Stimulated activated CD8-positive, alpha-beta memory T cell treated with anti-CD3 and anti-CD28 coated beads, Interleukin-7, amount 100 ng/mL, for 4 hours (primary cell): ENCODE results near the gene TRIP12.
"Not testable (repeated sequence)": the region's sequence is repeated elsewhere in the genome, so short reads cannot be mapped to it uniquely, and the experiment has no call there.

ENCODE experiments used
- DNase-seq, 2 donors: peaks; one replicate each; pipeline ENCODE4 v3.0.0-alpha.2; 2020; ENCODE audit warnings: low read depth in 2 of 2

TRIP12 gene

DNA sequence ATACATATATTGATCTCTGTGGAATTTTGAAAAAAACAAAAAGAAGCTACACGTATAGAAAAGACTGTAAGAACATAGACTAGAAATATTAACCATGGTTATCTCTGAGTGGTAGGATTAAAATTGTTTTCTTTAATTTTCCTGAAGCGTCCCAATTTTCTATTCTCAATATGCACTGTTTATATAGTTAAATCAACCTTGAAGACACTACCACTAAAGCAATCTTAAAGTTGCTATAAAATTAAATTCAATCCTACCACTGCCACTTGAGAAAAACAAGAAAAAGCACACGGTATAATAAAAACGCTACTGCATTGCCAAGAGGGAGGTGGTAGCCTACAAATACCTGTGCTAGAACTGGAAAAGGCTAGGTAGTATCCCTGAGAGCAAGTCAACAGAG lies 47.2 kb downstream of the TRIP12 start:
- DNase-seq: no peak

DNA sequence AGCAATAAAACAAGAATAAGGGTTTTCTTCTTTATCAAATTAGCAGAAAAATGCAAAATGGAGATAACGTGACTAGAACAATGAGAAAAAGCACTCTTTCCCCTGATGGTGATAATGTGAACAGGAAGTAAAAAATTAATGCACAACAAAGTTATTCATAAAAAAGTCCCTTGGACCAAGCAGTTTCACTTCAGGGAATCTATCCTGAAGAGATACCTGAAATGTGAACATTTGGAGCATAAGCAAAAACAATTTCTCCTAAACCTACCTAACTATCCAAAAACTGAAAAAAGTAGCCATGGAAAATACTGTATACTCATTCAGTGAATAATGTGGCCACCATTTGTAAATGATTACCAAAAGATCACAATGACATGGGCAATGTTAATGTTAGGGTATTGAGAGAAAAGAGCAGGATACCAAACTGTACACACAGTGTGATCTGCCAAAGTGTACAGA lies 48.7 kb downstream of the TRIP12 start:
- no peak for DNase-seq

DNA sequence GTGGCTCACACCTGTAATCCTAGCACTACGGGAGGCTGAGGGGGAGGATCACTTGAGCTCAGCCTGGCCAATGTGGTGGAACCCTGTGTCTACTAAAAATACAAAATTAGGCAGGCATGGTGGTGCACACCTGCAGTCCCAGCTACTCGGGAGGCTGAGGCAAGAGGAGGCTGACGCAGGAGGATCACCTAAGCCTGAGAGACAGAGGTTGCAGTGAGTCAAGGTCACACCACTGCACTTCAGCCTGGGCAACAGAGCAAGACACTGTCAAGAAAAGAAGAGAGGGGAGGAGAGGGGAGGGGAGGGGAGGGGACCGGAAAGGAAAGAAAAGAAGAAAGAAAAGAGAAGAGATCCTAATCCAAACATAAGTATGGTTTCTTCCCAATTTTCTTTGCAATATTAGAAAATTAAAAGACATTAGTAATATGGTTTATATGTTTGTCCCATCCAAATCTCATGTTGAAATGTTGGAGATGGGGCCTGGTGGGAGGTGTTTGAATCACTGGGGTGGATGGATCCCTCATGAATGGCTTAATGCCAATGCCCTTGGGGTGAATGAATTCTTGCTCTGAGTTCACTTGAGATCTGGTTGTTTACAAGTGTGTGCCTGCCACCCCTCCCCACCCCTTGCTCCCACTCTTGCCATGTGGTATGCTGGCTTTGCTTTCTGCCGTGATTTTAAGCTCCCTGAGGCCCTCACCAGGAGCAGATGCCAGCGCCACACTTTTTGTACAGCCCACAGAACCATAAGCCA lies 50.7 kb downstream of the TRIP12 start:
- no peak for DNase-seq

DNA sequence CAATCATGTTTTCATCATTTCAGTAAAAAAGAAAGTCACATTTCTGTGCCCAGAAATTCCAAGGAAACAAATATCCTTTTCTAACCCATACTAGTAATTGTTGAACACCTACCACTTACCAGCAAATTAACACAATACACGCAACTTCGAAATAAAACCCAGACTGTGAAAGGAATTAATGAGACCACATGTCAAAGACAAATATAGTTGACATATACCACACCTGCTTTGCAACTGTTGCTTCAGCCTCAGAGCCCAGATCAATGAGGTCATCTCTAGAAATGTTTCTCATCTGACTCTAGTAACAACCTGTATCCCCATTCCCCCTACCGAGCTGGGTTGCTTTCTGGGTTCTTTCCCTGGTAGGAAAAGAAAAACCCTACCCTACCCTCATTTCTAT lies 52.6 kb downstream of the TRIP12 start:
- no peak for DNase-seq

DNA sequence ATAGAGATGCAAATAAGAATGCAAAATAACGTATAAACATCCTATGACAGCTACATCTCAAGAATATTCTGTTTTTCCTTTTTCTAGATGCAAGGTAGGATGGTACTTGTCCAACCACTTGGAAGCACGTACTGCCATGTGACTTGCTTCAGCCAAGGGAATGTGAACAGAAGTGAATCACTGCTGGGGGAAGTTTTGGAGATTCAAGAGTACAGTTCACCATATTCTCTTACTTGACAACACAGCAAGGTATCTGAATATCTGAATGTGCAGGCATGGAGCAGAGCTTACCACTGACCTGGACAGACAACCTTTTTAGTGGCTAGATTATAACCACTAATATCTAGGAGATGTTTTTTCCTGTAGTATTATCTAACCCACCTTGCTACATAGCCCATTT lies 53.0 kb downstream of the TRIP12 start:
- no peak for DNase-seq

DNA sequence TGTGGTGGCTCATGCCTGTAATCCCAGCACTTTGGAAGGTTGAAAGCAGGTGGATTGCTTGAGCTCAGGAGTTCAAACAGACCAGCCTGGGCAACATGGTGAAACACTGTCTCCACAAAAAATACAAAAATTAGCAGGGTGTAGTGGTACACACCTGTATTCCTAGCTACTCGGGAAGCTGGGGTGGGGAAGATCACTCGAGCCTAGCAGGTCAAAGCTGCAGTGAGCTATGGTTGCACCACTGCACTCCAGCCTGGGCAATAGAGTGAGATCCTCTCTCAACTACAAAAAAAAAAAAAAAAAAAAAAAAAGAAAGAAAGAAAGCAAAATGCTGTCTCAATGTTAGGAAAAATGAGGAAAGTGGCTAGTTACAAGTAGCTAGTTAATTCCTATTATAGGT lies 56.8 kb downstream of the TRIP12 start:
- no peak for DNase-seq

DNA sequence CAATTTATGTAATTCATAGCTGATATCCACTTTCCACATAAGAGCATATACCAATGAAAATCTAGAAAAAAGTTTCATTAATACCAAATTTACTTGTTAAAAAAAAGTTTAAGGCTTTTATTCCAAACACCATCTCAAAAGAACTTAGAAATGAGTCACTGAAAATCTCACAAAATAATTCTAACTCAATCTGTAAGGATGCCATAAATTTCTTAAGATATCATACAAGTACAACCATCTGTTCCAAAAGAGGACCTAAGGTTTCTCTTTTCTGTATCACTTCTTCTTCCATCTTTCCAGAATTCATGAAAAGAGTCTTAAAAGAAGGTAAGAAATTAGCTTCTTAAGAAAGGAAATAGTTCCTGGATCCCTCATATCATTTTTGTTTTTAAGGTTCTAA lies 60.4 kb downstream of the TRIP12 start:
- no peak for DNase-seq

DNA sequence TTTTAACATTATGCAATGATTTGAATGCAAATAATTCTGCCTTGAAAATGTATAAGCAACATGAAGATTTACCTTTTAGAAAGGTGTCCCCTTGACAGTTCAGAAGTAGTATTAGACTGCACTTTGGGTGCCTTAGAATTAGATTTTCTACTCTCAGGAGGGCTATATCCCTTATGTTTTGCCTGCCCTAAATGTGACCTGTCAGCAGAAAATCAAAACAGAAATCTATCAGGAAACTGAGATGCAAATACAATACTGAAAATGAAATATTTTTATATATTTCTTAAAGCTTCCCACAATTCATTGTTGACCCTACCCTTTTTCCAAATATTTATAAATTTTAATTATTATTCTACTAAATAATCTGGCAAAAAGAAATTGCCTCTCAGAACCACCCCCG lies 61.5 kb downstream of the TRIP12 start:
- DNase-seq: no peak

DNA sequence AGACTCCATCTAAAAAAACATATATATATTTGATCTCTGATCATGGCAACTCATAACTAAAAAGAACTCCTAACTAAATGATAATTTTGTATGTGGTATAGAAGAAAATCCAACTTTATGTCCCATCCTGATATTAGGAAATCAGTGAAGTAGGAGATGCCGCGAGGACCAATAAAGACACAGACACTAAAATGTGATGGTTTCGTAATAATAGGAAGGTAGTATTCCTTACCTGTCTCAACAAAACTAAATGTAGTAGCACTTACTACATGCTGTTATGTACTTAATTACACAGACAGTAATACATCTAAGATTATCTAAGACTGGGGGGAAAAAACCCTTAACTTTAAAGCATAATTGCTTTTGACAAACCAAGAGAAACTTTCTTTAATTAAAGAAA lies 63.5 kb downstream of the TRIP12 start:
- no peak for DNase-seq

DNA sequence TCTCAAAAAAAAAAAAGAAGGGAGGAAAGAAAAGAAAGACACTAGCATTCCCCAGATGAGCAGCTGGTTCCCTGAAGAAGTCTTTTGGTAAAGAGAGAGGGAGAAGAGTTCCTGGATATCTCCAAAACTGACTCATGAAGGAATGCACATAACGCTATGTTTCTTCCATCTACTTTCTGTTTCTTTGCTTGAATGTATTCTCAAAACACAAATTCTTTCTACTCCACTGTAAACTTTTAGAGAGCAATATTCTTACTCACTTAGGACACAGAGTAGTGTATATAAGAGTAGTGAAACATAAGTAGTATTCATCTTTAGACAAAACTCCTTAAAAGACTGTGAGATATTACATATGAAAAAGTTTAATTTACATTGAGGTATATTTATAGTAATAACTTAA lies 64.2 kb downstream of the TRIP12 start:
- DNase-seq: no peak

DNA sequence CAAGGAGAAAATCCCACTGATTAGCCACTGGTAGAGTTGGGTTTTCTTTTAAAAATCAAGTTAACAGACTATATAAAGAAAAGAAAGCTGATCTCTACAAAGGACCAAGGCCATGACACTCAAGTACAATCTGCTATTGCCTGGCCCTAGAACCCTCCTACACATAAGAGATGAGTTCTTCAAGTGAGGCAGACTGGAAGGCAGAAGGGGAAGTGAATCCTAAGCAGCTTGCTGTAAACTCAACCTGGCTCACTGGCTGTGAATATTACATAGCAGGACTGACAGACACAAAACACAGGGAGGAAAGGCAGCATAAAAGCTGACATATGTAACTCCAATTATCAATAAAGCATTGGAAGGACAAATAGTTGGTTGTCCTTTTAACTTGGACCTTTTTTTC lies 65.4 kb downstream of the TRIP12 start:
- DNase-seq: no peak

DNA sequence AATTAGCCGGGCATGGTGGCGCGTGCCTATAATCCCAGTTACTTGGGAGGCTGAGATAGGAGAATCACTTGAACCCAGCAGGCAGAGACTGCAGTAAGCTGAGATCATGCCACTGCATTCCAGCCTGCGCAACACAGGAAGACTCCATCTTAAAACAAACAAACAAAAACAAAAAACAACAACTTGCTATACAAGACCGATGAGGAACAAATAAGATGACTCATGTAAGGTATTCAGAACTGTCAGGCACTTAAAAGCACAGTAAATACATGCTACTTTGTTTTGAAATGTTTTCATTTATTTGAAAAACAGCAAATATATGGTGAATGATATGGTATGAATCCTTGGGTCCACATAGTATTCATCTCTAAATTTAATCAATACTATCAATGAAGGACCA lies 66.7 kb downstream of the TRIP12 start:
- DNase-seq: no peak

DNA sequence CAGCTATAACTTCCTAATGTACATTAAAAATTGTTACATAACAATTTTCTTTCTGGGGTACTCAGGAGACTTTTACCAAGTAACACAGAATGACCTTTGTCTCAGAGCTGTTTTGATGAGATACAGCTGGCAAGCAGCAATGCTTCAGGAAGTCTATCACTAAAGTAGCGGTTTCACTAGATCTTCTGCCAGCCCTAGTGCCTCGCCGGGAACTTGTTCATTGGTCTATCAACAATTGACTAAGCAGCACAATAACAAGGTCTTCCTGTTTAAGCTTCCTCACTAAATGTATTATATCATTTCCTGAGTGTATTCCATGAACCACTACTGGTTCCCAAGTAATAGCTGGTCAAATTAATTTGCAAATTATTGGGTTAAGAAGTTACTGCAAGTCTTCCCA lies 69.2 kb downstream of the TRIP12 start:
- peak; percentile 17 to 24 for DNase-seq

DNA sequence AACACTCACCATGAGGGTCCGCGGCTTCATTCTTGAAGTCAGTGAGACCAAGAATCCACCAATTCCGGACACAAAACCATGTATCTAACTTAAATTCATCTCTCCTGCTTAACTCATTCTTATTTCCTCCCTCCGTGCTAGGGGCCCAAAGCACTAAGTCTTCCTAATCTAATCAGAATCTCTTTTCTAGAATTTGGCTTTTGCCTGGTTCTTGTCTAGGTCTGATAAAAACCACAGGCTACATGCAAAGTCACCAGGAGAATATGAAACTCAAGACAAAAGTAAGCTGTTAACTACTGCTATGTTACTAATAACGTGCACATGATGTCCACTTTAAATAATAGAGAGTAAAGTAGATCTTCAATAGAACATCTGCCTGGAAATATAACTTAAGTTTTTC lies 69.9 kb downstream of the TRIP12 start:
- DNase-seq: no peak

DNA sequence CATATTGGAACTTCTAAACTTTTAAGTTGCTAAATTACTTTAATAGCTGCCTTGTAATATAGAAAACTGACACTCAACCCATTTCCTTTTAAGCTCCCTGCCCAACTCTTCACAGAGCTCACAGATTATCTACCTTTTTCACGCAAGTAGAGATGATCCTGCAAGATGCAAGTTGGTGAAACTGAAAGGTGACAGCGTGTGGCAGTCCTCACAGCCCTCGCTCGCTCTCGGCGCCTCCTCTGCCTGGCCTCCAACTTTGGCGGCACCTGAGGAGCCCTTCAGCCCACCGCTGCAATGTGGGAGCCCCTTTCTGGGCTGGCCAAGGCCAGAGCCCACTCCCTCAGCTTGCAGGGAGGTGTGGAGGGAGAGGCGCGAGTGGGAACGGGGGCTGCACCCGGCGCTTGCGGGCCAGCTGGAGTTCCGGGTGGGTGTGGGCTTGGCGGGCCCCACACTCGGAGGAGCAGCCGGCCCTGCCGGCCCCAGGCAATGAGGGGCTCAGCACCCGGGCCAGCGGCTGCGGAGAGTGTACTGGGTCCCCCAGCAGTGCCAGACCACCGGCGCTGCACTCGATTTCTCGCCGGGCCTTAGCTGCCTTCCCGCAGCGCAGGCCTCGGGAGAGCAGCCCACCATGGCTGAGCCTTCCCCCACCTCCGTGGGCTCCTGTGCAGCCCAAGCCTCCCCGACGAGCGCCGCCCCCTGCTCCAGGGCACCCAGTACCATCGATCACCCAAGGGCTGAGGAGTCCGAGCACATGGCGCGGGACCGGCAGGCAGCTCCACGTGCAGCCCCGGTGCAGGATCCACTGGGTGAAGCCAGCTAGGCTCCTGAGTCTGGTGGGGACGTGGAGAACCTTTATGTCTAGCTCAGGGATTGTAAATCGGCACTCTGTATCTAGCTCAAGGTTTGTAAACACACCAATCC lies 71.2 kb downstream of the TRIP12 start:
- DNase-seq: not testable (repeated sequence)

DNA sequence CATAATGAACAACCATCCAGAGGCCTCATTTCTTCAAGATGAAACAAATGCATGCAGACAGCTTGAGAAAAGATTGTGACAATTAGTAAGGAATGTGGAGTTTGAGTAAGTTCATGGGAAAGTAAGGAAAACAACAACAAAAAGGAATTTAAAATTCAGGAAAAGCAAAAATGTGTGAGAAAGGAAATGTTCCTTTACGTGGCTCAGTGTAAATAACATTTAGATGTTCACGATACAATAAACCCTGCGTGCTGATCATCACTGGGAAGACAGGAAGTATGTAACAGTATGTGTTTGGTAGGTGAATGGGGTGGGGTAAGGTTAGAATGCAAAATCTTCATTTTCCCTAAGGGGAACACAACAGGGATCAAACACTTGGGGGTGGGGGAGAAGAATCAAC lies 72.7 kb downstream of the TRIP12 start:
- DNase-seq: no peak

DNA sequence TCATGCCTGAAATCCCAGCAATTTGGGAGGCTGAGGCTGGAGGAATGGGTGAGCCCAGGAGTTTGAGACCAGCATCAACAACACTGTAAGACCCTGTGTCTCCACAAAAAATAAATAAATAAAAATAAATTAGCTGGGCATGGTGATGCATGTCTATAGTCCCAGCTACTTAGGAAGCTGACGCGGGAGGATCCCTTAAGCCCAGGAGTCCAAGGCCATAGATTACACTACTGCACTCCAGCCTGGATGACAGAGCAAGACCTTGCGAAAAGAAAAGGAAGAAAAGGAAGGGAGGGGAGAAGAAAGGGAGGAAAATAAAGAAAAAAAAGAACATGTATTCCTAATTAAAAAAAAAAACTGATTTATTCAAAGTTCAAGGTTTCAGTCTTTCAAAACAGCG lies 78.2 kb downstream of the TRIP12 start:
- DNase-seq: no peak

DNA sequence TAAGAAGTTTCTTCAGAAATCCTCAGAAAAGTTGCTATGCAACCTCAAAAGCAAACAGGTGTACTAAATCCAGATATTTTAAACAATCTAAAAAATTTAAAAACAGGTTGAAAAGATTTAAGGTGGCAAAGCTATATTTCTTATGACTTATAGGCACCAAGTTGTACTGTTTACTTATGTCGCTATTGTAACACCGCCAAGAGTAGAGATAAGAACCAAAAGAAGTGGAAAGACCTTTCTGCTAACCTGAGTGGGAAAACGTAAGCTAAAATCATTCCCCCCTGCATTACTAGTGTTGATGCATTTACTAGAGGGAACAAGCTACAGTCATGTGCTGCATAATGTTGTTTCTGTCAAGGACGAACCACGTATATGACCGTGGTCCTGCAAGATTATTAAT lies 83.1 kb downstream of the TRIP12 start:
- DNase-seq: no peak

DNA sequence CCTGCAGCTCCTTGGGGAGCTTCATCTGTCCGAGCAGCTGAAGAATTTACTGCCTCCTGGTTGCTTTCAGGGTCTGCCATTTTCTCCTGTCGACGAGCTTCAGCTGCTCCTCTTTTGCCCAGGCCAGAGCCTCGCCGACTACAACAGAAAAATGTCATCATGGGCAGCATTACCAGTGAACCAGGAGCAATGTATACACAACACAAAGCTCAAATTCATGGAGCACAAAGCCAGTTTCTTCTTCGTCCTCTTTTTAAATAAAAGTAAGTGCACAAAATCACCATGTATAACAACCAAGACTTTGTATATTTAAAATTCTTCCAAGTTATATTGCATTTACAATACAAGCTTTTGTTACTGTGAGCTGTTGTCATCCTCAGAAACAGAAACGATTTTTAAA lies 85.0 kb downstream of the TRIP12 start:
- DNase-seq: no peak

DNA sequence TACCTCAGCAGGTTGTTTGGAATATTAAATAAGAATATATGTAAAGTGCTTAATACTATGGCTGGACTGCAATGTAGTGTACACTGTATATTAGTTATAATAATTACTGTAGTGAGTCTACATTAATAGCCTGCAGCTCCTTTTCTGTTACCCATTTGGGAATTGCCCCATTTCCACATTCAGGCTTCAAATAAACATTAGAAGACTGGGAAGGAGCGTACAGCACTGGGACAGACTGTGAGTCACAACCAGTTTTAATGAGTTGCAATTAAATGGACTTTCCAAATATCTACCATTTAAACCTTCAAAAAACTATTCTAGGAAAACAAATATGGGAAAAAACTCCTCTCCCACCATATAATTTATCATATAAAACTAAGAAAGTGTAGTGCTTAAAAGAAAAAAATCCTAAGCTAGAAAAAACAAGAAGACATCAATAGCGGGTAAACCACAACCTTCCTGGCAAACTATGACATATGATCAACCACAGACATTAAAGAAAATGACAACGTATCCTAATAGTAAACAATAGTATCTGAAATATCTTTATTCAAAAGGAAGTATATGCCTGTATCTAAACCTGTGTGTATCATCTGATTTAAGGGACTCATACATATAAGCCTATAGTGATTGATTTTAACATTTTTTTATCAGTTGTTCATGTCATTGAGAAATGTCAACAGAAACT lies 86.1 kb downstream of the TRIP12 start:
- DNase-seq: no peak

DNA sequence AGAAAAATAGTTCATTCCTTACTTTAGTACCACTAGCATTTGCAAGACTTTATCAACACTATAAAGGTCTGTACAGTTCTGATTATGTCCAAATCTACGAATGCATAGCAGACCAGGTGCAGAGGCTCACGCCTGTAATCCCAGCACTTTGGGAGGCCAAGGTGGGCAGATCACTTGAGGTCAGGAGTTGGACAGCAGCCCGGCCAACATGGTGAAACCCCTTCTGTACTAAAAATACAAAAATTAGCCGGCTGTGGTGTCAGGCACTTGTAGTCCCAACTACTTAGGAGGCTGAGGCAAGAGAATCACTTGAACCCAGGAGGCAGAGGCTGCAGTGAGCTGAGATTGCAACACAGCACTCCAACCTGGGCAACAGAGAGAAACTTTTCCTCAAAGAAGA lies 87.4 kb downstream of the TRIP12 start:
- not testable (repeated sequence) for DNase-seq

DNA sequence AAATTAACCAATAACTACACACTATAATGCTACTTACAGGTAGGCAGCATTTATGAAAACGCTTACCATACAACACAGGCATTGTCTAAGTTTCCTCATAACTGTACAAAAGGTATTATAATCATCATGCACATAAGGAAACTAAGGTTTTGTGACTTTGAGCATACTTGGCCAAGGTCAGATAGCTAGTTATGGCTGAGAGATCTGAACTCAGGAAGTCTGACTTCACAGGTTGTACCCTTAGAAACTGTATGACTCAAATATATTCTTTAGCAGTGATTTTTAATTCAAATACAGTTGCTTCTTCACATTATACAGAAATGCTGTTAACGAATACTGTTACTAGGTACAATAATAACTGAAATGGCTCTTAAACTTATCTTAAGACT lies 89.3 kb downstream of the TRIP12 start:
- DNase-seq: no peak
